Astrocyte of the spinal cord (primary cell): Measurements from ENCODE around the gene ZNF652.
"Not testable (repeated sequence)": the region's sequence is repeated elsewhere in the genome, so short reads cannot be mapped to it uniquely, and the experiment has no call there.

Source experiments
- DNase-seq: peaks from one replicate; pipeline ENCODE4 v3.0.0; 2011; ENCODE audit warnings: low read depth, low spot score
- H3K4me3 ChIP-seq: 2 replicates; pipeline ENCODE4 v1.5.1; 2011; ENCODE audit warnings: low read depth, mild to moderate bottlenecking, low read length, moderate library complexity
- in situ Hi-C: cut with HindIII; loops from 2 replicates; pipeline ENCODE4 v1.10.0; 2017; ENCODE audit warnings: low sequenced_read_pairs
- TF ChIP-seq, protein P1 (sequence below): IDR thresholded peaks from 2 replicates; pipeline ENCODE4 v1.5.1; 2012; ENCODE audit warnings: low read depth, mild to moderate bottlenecking, low read length, inconsistent platforms

ZNF652 gene

DNA sequence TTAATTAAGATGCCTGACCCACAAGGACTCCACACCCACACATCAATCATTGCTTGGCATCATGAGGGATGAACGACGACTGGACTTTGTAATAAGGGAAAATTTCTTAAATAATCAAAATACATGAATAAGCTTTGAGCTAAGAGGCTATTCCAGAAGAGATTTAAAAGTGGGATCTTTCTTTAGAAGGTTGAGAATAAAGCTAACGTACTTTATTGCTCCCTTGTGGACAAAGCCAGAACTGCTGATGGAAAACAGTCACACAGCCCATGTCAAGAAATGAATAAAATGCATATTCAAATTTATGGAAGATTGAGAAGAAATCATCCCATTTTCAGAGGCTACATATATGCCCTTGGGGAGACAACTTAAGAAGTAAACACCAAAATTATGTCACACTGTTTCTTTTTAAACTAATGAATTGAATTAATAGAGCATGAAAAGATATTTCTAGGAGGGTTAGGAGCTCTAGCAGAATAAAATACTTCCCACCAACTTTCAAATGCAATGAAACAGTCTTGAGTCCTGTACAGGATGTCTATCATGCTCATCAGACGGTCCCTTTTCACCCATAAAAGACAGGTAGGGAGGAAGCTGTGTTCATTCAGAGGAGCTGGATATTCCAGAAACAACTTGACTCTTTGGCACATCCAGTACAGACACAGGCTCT is 71.2 kb downstream of the ZNF652 start:
- H3K4me3 ChIP-seq: no peak overlapping the region
- DNase-seq: peak; percentile 39
- TF ChIP-seq, protein P1, sequence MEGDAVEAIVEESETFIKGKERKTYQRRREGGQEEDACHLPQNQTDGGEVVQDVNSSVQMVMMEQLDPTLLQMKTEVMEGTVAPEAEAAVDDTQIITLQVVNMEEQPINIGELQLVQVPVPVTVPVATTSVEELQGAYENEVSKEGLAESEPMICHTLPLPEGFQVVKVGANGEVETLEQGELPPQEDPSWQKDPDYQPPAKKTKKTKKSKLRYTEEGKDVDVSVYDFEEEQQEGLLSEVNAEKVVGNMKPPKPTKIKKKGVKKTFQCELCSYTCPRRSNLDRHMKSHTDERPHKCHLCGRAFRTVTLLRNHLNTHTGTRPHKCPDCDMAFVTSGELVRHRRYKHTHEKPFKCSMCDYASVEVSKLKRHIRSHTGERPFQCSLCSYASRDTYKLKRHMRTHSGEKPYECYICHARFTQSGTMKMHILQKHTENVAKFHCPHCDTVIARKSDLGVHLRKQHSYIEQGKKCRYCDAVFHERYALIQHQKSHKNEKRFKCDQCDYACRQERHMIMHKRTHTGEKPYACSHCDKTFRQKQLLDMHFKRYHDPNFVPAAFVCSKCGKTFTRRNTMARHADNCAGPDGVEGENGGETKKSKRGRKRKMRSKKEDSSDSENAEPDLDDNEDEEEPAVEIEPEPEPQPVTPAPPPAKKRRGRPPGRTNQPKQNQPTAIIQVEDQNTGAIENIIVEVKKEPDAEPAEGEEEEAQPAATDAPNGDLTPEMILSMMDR: peak; percentile 81
- in situ Hi-C loops: no loop called here

DNA sequence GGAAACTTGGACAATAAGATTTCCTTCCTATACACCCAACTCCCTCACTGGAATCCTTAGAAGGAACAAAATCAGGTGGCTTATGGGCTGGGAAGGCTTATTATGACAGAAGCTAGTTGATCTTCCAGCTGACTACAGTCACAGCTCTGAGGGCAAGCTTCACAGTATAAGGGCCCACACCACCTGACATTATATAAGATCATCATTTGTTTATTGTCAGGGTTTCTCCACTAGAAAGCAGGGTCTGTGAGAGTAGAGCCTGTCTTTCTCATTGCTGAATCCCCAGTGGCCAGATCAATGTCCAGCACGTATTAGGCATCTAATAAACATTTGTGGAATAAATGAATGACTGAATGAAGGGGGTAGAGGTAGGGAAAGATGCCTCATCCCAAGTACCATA is 73.7 kb downstream of the ZNF652 start:
- no peak overlapping the region for H3K4me3 ChIP-seq
- TF ChIP-seq, protein P1: no peak
- in situ Hi-C loops: no loop called here
- DNase-seq: no peak

DNA sequence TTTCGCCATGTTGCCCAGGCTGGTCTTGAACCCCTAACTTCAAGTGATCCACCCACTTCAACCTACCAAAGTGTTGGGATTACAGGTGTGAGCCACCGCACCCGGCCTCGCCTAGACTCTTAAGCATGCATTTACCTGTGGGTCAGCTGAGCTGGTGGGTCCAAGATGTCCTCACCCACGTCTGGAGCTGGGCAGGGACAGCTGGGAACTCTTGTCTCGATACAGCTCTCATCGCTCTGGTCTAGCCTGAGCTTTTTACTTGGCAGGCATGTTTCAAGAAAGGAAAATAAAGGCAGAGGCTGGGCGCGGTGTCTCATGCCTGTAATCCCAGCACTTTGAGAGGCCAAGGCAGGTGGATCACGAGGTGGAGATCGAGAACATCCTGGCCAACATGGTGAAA is 74.6 kb downstream of the ZNF652 start:
- no peak for DNase-seq
- TF ChIP-seq, protein P1: no peak
- no peak overlapping the region for H3K4me3 ChIP-seq
- in situ Hi-C loops: no loop called here

DNA sequence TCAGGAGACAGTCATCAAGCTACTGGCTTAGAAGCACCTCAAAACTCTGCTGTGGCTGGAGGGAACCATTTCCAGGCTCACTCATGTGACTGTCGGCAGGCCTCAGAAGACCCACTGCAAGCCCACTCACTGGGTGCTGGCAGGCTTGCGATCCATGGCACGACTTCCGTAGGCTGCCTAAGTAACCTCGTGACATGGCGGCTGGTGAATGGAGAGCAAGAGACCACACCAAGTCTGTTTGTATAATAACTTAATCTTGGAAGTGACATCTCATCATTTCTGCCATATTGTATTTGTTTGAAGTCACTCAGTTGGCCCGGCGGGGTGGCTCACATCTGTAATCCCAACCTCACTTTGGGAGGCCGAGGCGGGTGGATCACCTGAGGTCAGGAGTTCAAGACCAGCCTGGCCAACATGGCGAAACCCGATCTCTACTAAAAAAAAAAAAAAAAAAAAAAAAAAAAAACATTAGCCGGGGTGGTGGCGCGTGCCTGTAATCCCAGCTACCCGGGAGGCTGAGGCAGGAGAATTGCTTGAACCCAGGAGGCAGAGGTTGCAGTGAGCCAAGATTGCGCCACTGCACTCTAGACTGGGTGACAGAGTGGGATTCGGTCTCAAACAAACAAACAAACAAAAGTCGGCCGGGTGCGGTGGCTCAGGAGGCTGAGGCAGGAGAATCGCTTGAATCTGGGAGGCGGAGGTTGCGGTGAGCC is 75.6 kb downstream of the ZNF652 start:
- in situ Hi-C loops, DNase-seq: not testable (repeated sequence)

DNA sequence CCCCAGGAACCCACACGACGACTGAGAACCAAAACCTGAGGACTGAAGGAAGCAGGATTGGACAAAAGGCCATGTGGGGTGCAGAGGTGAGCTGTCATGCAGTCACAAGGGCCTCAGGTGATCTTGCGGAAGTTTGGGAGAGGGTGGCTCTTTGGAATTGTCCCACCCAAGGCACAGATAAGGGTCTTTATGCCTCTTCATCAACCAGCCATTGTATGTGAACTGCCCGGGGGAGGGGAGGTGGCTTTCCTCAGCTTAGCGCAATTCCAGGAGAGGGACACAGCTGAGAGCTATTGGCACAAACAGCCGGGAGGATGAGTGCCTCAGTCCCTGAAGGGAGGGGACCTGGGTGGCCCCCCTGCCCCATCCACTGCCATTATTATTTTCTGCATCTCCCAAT is 76.3 kb downstream of the ZNF652 start:
- in situ Hi-C loops: no loop called here
- H3K4me3 ChIP-seq: no peak overlapping the region
- no peak for DNase-seq
- TF ChIP-seq, protein P1: no peak

More for the DNA sequence above, 75.6 kb downstream of the ZNF652 start:
- H3K4me3 ChIP-seq: not testable (repeated sequence)

DNA sequence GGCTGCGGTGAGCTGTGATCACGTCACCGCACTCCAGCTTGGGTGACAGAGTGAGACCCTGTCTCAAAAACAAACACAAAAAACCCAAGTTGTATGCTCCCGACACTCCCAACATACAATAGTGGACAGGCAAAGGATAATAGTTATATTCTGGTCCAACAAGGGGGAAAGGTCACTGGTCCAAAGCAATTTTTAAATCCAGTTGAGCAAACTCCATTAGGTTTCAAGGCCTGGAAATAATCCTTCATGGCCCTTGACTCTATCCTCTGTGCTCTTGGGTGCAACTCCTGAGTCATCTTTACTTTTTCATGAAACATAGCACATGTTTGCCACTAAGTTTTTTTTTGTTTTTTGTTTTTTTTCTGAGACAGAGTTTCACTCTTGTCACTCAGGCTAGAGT is 81.1 kb downstream of the ZNF652 start:
- in situ Hi-C loops: no loop called here
- DNase-seq: no peak
- H3K4me3 ChIP-seq: no peak overlapping the region
- TF ChIP-seq, protein P1: no peak

DNA sequence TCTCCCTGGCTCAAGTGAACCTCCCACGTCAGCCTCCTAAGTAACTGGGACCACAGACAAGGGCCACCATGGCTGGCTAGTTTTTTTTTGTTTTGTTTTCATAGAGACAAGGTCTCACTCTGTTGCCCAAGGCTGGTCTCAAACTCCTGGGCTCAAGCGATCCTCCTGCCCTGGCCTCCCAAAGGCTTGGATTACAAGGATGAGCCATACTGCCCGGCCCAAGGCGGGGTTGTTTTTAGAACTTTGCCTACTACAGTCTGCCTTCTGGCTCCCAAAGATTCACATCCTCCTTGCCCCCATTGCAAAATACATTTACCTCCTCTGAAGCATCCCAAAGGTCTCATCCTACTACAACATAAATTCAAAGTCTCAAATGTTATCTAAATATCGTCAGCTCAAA is 82.0 kb downstream of the ZNF652 start:
- in situ Hi-C loops: no loop called here
- H3K4me3 ChIP-seq: no peak overlapping the region
- TF ChIP-seq, protein P1: no peak
- DNase-seq: no peak

DNA sequence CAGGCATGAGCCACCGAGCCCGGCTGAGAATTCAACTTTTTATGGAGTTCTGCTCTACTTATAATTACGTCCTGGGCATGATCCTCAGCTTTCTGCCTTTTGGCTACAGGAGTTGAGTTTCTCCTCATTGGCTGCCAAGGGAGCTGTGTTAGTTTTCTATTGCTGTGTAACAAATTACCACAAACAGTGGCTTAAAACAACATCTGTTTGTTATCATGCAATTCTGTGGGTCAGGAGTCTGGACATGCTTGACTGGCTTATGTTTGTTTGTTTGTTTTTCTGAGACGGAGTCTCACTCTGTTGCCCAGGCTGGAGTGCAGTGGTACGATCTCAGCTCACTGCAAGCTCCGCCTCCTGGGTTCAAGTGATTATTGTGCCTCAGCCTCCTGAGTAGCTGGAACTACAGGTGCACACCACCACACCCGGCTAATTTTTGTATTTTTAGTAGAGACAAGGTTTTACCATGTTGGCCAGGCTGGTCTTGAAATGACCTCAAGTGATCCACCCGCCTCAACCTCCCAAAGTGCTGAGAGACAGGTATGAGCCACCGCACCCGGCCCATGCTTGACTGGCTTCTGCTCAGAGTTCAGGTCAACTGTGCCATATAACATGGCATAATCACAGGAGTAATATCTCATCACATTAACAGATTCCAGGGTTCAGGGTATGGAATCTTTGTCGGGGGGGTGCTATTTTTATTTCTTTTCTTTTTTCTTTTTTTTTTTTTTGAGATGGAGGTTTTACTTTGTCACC is 82.6 kb downstream of the ZNF652 start:
- DNase-seq, H3K4me3 ChIP-seq, in situ Hi-C loops: not testable (repeated sequence)
